Astrocyte (in vitro differentiated cells and primary cell): Measurements from ENCODE around the gene WDPCP. TPM values are rescaled to one million over a fixed set of nuclear protein-coding genes. Genes with fewer than 3 reads are reported as not detected.

ENCODE experiments used
- DNase-seq: peaks from one replicate; pipeline ENCODE4 v3.0.0-alpha.2; 2010; ENCODE audit warnings: low read depth
- FAIRE-seq: peaks from 2 replicates; lab custom pipeline; 2011; peaks lifted over from hg19 to GRCh38; lab: Jason Lieb, UNC
- H2AFZ ChIP-seq: 2 replicates; pipeline ENCODE4 v1.6.0; 2012; ENCODE audit warnings: low read depth, low read length, inconsistent platforms
- H3K27ac ChIP-seq: 2 replicates; pipeline ENCODE4 v1.5.1; 2011; ENCODE audit warnings: low read depth, low read length, inconsistent platforms
- H3K27me3 ChIP-seq: 2 replicates; pipeline ENCODE4 v1.6.0; 2011; ENCODE audit warnings: low read length, inconsistent platforms; ENCODE audit not compliant: insufficient read depth
- H3K36me3 ChIP-seq: 2 replicates; pipeline ENCODE4 v1.5.1; 2011; ENCODE audit warnings: low read length, inconsistent platforms; ENCODE audit not compliant: insufficient read depth
- H3K4me1 ChIP-seq: 2 replicates; pipeline ENCODE4 v1.5.1; 2011; ENCODE audit warnings: low read length, inconsistent platforms; ENCODE audit not compliant: insufficient read depth
- H3K4me2 ChIP-seq: 2 replicates; pipeline ENCODE4 v1.6.0; 2012; ENCODE audit warnings: low read length, inconsistent platforms
- H3K4me3 ChIP-seq: 2 replicates; pipeline ENCODE4 v1.5.1; 2011; ENCODE audit warnings: low read depth, mild to moderate bottlenecking, low read length, inconsistent platforms; ENCODE audit not compliant: insufficient read depth
- H3K79me2 ChIP-seq: 2 replicates; pipeline ENCODE4 v1.6.0; 2012; ENCODE audit warnings: mild to moderate bottlenecking, low read length, inconsistent platforms; ENCODE audit not compliant: insufficient read depth
- H3K9ac ChIP-seq: 2 replicates; pipeline ENCODE4 v1.6.0; 2012; ENCODE audit warnings: mild to moderate bottlenecking, low read length, inconsistent platforms
- H3K9me3 ChIP-seq: 2 replicates; pipeline ENCODE4 v1.5.1; 2012; ENCODE audit warnings: low read depth, mild to moderate bottlenecking, low read length, inconsistent platforms; ENCODE audit not compliant: insufficient read depth
- H4K20me1 ChIP-seq: 2 replicates; pipeline ENCODE4 v1.6.0; 2012; ENCODE audit warnings: low read length, inconsistent platforms; ENCODE audit not compliant: insufficient read depth
- H3K27ac Mint-ChIP-seq: one replicate; pipeline ENCODE4 v1.8.0; 2021; ENCODE audit warnings: mild to moderate bottlenecking, mixed read lengths; ENCODE audit not compliant: unreplicated experiment
- H3K27me3 Mint-ChIP-seq: one replicate; pipeline ENCODE4 v1.8.0; 2021; ENCODE audit warnings: low read depth, mixed read lengths; ENCODE audit not compliant: unreplicated experiment
- H3K36me3 Mint-ChIP-seq: one replicate; pipeline ENCODE4 v1.8.0; 2021; ENCODE audit warnings: low read depth, mixed read lengths; ENCODE audit not compliant: unreplicated experiment
- H3K4me1 Mint-ChIP-seq: one replicate; pipeline ENCODE4 v1.8.0; 2021; ENCODE audit warnings: low read depth, mixed read lengths; ENCODE audit not compliant: unreplicated experiment
- H3K4me3 Mint-ChIP-seq: one replicate; pipeline ENCODE4 v1.8.0; 2021; ENCODE audit warnings: mild to moderate bottlenecking, moderate library complexity, mixed read lengths; ENCODE audit not compliant: unreplicated experiment
- H3K9me3 Mint-ChIP-seq: one replicate; pipeline ENCODE4 v1.8.0; 2021; ENCODE audit warnings: mild to moderate bottlenecking, mixed read lengths; ENCODE audit not compliant: unreplicated experiment
- CTCF ChIP-seq: IDR thresholded peaks from 2 replicates; pipeline ENCODE4 v1.5.1; 2011; ENCODE audit warnings: low read depth, mild to moderate bottlenecking, inconsistent platforms, low read length, moderate library complexity; ENCODE audit not compliant: insufficient read depth
- EZH2 ChIP-seq: IDR thresholded peaks from 2 replicates; pipeline ENCODE4 v1.6.1; 2012; ENCODE audit warnings: mild to moderate bottlenecking, low read length, inconsistent platforms; ENCODE audit not compliant: insufficient read depth
- total RNA-seq: library from RNA; stranded (reverse); gene quantifications from 2 replicates; pipeline ENCODE4 v1.2.1, GENCODE V29; 2021

Gene WDPCP
- total RNA-seq, 1 donor from 2014 or later: 15.1 TPM

- TF ChIP-seq CTCF (no peak), EZH2 (no peak)
- Mint-ChIP-seq H3K27ac (no peak overlapping the region), H3K36me3 (peaks cover 14% of the 10 kb centered on the region), H3K9me3 (peaks cover 6% of the 10 kb centered on the region), H3K4me3 (no peak overlapping the region), H3K27me3 (no peaks in the 10 kb centered on the region), H3K4me1 (no peaks in the 10 kb centered on the region)
- no peaks in the 10 kb centered on the region for H4K20me1 ChIP-seq
- FAIRE-seq: no peak
- H3K27ac ChIP-seq: no peak overlapping the region
- H3K36me3 ChIP-seq: no peaks in the 10 kb centered on the region
- H3K9ac ChIP-seq: no peak overlapping the region
- H3K4me3 ChIP-seq: no peak overlapping the region
- H3K27me3 ChIP-seq: no peaks in the 10 kb centered on the region
- H2AFZ ChIP-seq: no peak overlapping the region
- no peak overlapping the region for H3K4me2 ChIP-seq
- H3K4me1 ChIP-seq: no peaks in the 10 kb centered on the region
- no peak for DNase-seq
- H3K79me2 ChIP-seq: no peaks in the 10 kb centered on the region
- H3K9me3 ChIP-seq: no peaks in the 10 kb centered on the region
Observed at GRCh38 chr2:63622751-63623150, 34.5 kb upstream of the WDPCP start.

- FAIRE-seq: no peak
Observed at GRCh38 chr2:63619328-63619727, 31.1 kb upstream of the WDPCP start.

More at GRCh38 chr2:63619328-63619727, 31.1 kb upstream of the WDPCP start:
- no peak for TF ChIP-seq EZH2
- TF ChIP-seq CTCF: no peak
- no peaks in the 10 kb centered on the region for H3K27me3 ChIP-seq
- H3K27ac ChIP-seq: no peak overlapping the region
- H3K27me3 Mint-ChIP-seq: no peaks in the 10 kb centered on the region
- peaks cover under 1% of the 10 kb centered on the region for H3K9me3 Mint-ChIP-seq
- no peak overlapping the region for H3K4me3 ChIP-seq
- no peak overlapping the region for H3K4me2 ChIP-seq
- H4K20me1 ChIP-seq: no peaks in the 10 kb centered on the region
- H3K9ac ChIP-seq: no peak overlapping the region
- H3K36me3 ChIP-seq: no peaks in the 10 kb centered on the region
- no peak overlapping the region for H3K4me3 Mint-ChIP-seq
- peaks cover 12% of the 10 kb centered on the region for H3K36me3 Mint-ChIP-seq
- H3K9me3 ChIP-seq: no peaks in the 10 kb centered on the region
- H3K4me1 ChIP-seq: peaks cover 9% of the 10 kb centered on the region
- no peaks in the 10 kb centered on the region for H3K79me2 ChIP-seq
- DNase-seq: no peak
- no peak overlapping the region for H2AFZ ChIP-seq
- H3K4me1 Mint-ChIP-seq: peaks cover 9% of the 10 kb centered on the region
- H3K27ac Mint-ChIP-seq: no peak overlapping the region
